NK-92 (cell line): Measurements from ENCODE around the gene SLC49A4.

ENCODE experiments used
- DNase-seq: peaks from one replicate; lab custom pipeline; 2025; ENCODE audit not compliant: unreplicated experiment; lab: John Stamatoyannopoulos, UW

SLC49A4 gene

GRCh38 chr3:122784436-122784835 is 10.4 kb upstream of the SLC49A4 start:
- DNase-seq, result no peak

DNA sequence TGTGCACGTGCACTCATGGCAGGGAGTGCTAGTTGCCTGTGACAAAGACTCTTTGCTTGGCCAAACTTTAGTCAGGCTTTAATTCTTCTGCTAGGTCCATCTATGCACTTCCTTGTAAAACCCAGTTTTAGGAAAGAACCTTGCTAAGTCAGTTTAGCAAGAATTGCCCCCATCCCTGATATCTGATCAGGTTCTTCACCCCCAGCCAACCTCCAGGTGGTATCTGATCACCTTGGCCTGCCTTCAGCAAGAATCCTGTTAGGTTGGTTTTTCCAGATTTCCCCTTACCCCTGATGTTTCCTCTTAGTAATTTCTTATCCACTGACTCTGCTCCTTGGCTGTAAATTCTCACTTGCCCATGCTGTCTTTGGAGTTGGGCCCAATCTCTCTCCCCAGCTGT is 9.6 kb upstream of the SLC49A4 start:
- DNase-seq, result no peak

GRCh38 chr3:122786066-122786465 is 8.8 kb upstream of the SLC49A4 start:
- no peak for DNase-seq

DNA sequence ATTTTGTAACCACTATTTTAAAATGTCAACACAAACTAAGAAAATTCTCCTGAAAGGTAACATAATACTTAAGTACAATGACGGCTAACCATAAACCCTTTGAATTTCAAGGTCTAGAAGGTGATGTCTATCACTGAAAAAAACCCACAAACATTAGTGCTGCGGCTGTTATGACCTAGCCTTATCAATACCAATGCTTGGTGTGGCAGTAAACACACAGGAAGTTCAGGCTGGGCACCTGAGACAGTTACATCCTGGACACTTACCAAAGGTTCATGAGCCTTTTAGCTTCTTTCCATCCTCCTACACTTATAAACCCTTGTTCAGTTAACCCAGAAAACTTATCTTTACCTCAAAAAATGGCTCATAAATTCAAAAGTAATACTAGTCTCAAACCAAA is 7.0 kb upstream of the SLC49A4 start:
- no peak for DNase-seq

GRCh38 chr3:122789585-122790273 is 5.1 kb upstream of the SLC49A4 start:
- no peak for DNase-seq

GRCh38 chr3:122793568-122794416 is 1.1 kb upstream of the SLC49A4 start, which contains the start of gene HSPBAP1:
Gene HSPBAP1 (minus strand): TSS chr3:122793831. CDS start chr3:122793680, 151 bp downstream.
- no peak for DNase-seq

GRCh38 chr3:122794483-122794778 is 438 bp upstream of the SLC49A4 start:
- no peak for DNase-seq

- no peak for DNase-seq
Observed at GRCh38 chr3:122795674-122796195, 866 bp downstream of the SLC49A4 start.

DNA sequence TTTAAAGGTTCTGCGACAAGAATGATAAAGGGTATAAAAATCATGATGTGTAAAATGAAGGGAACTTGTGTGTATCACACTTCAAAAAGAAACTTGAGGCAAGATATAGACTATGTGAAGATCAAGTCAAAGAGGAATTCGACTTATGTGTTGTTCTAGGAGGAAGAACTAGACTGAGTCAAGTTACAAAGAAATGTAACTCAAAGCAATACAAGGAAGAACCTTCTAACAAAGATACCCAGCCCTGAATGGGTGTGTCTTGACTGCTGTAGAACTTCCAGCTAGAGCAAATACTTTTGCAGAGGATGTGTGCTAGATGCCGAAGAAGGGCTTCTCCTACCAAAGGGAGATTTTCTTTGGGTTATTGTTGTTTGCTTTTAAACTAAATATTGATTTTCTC is 2.4 kb downstream of the SLC49A4 start:
- no peak for DNase-seq

DNA sequence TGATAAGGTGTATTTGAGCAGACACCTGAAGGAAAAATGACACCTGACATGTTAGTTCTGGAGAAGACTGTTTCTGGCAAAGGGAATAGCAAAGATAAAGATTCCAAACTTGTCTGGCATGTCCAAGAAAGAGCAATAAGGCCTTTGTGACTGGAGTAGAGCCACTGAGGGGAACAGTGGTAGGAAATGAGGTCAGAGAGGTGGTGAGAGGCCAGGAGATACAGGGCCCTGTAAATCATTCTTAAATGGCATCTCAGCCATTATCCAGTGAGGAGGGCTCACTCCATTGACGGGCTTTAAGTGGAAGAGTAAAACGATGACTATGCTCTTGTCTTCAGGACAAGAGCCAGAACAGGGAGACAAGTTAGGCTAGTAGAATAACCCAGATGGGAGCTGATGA is 4.5 kb downstream of the SLC49A4 start:
- DNase-seq, result no peak

DNA sequence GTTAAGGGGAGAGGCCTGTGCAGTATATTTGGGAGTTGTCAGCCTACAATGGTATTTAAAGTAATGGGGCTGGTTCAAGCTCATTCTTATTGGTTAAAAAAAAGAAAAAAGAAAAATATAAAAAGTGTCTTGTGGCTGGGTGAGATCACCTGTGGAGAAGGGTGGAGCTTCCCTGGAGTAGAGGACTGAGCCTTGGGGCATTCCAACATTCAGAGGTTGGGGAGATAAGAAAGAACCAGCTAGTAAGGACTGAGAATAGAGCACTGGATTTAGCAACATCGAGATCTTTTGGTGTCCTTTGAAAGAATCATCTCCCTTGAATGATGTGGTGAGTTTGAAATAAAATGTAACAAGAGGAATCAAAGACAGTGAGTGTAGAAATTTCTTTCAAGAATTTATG is 5.2 kb downstream of the SLC49A4 start:
- DNase-seq, result no peak

GRCh38 chr3:122800706-122801237 is 5.9 kb downstream of the SLC49A4 start:
- DNase-seq, result no peak

GRCh38 chr3:122802323-122802722 is 7.5 kb downstream of the SLC49A4 start:
- DNase-seq, result no peak

DNA sequence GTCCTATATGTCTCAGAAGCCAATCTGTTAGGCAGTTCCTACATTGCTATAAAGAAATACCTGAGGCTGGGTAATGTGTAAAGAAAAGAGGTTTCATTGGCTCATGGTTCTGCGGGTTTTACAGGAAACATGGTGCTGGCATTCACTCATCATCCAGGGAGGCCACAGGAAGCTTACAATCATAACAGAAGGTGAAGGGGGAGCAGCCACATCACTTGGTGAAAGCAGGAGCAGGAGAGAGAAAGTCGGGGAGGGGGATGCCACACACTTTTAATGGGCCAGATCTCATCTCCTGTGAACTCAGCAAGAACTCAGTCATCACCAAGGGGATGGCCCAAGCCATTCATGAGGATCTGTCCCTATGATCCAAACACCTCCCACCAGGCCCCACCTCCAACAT is 9.1 kb downstream of the SLC49A4 start:
- DNase-seq, result no peak

GRCh38 chr3:122810734-122811133 is 15.9 kb downstream of the SLC49A4 start:
- no peak for DNase-seq

- DNase-seq, result no peak
Observed at GRCh38 chr3:122816587-122816986, 21.7 kb downstream of the SLC49A4 start.

DNA sequence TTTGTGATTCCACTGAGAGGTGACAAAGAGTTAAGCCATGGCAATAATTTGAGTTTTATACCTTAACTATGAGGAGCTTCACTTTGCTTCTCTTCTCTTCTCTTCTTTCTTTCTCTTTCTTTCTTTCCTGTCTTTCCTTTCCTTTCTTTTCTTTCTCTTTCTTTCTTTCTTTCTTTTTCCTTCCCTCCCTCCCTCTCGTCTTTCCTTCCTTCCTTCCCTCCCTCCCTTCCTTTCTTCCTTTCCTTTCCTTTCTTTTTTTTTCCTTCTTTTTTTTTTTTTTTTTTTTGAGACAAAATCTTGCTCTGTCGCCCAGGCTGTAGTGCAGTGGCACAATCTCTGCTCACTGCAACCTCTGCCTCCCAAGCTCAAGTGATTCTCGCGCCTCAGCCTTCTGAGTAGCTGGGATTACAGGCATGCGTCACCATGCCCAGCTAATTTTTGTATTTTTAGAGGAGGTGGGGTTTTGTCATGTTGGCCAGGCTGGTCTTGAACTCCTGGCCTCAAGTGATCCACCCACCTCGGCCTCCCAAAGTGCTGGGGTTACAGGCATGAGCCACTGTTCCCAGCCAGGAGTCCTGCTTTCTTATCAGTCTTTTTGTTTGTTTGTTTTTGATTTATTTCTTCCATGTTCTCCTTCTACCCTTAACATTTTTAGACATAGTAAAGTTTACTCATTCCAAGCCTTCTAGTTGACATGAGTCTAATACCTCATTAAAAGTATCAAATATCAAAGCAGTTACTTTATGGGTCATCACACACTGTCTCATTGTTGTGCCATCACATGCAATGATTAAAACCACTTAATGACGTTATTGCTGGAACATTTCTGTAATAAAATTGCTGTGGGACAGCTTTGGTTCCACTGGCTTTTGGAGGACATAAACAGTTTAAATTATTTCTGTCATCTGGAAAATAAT is 29.9 kb downstream of the SLC49A4 start:
- no peak for DNase-seq

DNA sequence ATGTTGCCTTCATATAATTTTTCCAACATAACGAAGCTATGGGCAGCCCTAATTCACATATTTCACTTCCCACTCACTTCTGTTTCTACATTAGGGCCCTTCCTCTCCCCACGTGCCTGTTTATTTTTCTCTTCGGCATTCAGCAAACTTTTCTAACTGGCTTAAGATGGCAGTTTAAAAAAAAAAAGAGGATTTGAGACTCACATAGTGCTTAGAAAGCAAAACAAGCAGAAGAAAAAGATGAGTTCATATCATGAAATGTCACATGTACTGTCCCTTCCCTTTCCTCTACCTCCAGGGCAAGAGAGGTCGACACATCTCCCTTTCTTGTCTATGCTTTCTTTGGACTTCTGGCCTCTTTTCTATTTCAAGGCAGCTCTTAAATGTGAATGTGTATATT is 30.6 kb downstream of the SLC49A4 start:
- DNase-seq, result no peak

DNA sequence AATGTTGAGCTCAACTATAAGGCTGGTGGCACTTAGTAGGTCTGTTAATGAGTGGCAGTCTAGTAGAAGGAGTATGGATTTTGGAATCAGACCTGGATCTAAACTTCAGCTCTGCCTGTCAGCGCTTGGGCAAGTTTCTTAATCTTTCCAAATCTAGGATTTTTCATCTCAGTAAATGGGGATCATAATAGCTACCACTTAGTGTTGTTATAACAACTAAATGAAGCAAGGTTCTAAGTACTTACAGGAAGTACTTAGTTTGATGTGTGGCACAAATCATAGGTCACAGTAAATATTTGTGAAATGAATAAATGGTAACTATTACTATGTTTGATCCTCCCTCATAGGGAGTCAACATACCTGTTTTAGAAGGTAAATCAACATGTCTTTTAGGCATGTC is 31.4 kb downstream of the SLC49A4 start:
- DNase-seq, result no peak

DNA sequence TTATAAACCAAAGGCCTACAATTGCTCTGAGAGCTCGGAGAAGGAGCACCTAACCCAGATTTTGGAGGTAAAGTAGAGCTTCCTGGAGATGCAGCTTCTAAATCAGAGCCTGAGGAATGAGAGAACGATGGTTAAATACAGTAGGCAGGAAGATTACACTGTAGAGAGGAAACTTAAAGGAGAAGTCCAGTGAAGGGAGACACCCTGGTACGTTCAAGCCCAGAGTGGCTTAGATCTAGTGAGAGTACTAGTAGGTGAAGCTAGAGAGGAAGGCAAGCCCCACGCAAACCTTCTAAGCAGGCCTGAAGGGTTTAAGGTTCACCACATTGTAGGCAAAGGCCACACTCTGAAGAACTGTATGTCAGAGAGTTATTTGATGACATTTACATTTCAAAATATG is 33.4 kb downstream of the SLC49A4 start:
- no peak for DNase-seq

DNA sequence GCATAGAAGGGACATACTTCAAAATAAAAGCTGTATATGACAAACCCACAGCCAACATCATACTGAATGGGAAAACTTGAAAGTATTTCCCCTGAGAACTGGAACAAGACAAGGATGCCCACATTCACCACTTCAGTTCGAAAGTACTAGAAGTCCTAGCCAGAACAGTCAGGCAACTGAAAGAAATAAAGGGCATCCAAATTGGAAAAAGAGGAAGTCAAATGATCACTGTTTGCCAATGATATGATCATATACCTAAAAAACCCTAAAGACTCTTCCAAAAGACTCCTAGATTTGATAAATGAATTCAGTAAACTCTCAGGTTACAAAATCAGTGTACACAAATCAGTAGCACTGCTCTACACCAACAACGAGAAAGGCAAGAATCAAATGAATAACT is 40.7 kb downstream of the SLC49A4 start:
- no peak for DNase-seq
